T-cell (primary cell): ENCODE measurements around the gene PPEF1. TPM values are rescaled to one million over a fixed set of nuclear protein-coding genes. Genes with fewer than 3 reads are reported as not detected.

Source experiments
- ATAC-seq, 4 experiments: fragments of 200-7000 bp in 3 of 4; fragments of 150-1000 bp in 1 of 4; cut with Tn5 transposase; replicated peaks in 1 of 4; 1 replicate in 3 of 4; 2 replicates in 1 of 4; pipeline ENCODE4 v1.10.0; 2021; ENCODE audit warnings: moderate library complexity in 3 of 4, mild to moderate bottlenecking in 2 of 4, moderate number of reproducible peaks in 1 of 4
- CTCF ChIA-PET, 2 donors: fragments of 300-600 bp; sonication (Branson Sonifier 250); formaldehyde crosslinking; loops; one replicate each; lab custom pipeline; 2022; ENCODE audit warnings: antibody characterized with exemption in 2 of 2; lab: Charles Lee
- POLR2A ChIA-PET, 2 donors: fragments of 300-600 bp; sonication (Branson Sonifier 250); formaldehyde crosslinking; loops; one replicate each; lab custom pipeline; 2022; ENCODE audit warnings: antibody characterized with exemption in 2 of 2; lab: Charles Lee
- DNase-seq, 35 experiments: peaks; one replicate each; pipeline versions ENCODE4 v3.0.0 to v3.0.0-alpha.2; 2013 to 2023
- H3K27ac ChIP-seq: one replicate; pipeline ENCODE4 v1.5.1; 2013; ENCODE audit warnings: low read length
- H3K27me3 ChIP-seq, 2 experiments: replicated peaks in 1 of 2; 1 replicate in 1 of 2; 2 replicates in 1 of 2; pipeline versions ENCODE4 v1.6.1 to v1.7.0; 2013; ENCODE audit warnings: low read length in 1 of 2, mixed read lengths in 1 of 2; ENCODE audit not compliant: control insufficient read depth in 2 of 2, insufficient read depth in 2 of 2; ENCODE audit errors: extremely low read depth in 1 of 2
- H3K36me3 ChIP-seq, 2 donors: 1 replicate in 1 of 2; 2 replicates in 1 of 2; pipeline versions ENCODE4 v1.6.1 to v1.7.0; 2013; ENCODE audit warnings: low read length in 1 of 2; ENCODE audit not compliant: control insufficient read depth in 2 of 2, insufficient read depth in 1 of 2; ENCODE audit errors: extremely low read depth in 1 of 2
- H3K4me1 ChIP-seq, 2 experiments: 1 replicate in 1 of 2; 2 replicates in 1 of 2; pipeline versions ENCODE4 v1.6.1 to v1.7.0; 2013; ENCODE audit warnings: low read length in 2 of 2, mixed read lengths in 1 of 2; ENCODE audit not compliant: insufficient read depth in 2 of 2, control insufficient read depth in 1 of 2; ENCODE audit errors: extremely low read depth in 1 of 2
- H3K4me3 ChIP-seq, 2 donors: 1 replicate in 1 of 2; 2 replicates in 1 of 2; pipeline versions ENCODE4 v1.5.1 to v1.7.0; 2013; ENCODE audit warnings: mild to moderate bottlenecking in 2 of 2, low read length in 1 of 2, moderate library complexity in 1 of 2; ENCODE audit not compliant: control insufficient read depth in 1 of 2; ENCODE audit errors: extremely low read depth in 1 of 2
- H3K9me3 ChIP-seq: 2 replicates; pipeline ENCODE4 v1.7.0; 2013
- H3K27ac Mint-ChIP-seq, 2 donors: one replicate each; pipeline ENCODE4 v1.8.0; 2020 to 2021; ENCODE audit warnings: mild to moderate bottlenecking in 2 of 2, mixed read lengths in 2 of 2
- H3K27me3 Mint-ChIP-seq, 2 donors: one replicate each; pipeline ENCODE4 v1.8.0; 2021 to 2022; ENCODE audit warnings: mixed read lengths in 2 of 2
- H3K36me3 Mint-ChIP-seq: one replicate; pipeline ENCODE4 v1.8.0; 2021; ENCODE audit warnings: mixed read lengths
- H3K4me1 Mint-ChIP-seq, 3 donors: one replicate each; pipeline ENCODE4 v1.8.0; 2020 to 2022; ENCODE audit warnings: mixed read lengths in 3 of 3, mild to moderate bottlenecking in 1 of 3
- H3K4me3 Mint-ChIP-seq, 3 donors: one replicate each; pipeline ENCODE4 v1.8.0; 2020 to 2022; ENCODE audit warnings: mild to moderate bottlenecking in 3 of 3, mixed read lengths in 3 of 3, moderate library complexity in 3 of 3
- H3K9me3 Mint-ChIP-seq, 3 donors: one replicate each; pipeline ENCODE4 v1.8.0; 2020 to 2022; ENCODE audit warnings: mixed read lengths in 3 of 3
- WGBS: methylation state at CpG from one replicate; pipeline ENCODE4 v1.1.5; 2013; ENCODE audit warnings: missing lambda C conversion rate; ENCODE audit not compliant: insufficient coverage; 5-methylcytosine and 5-hydroxymethylcytosine counted together
- total RNA-seq, 35 experiments: library from RNA in 6 of 35; stranded (reverse) in 6 of 35; fragments of 120-200 nt in 1 of 35; gene quantifications; one replicate each; pipeline versions ENCODE4 v1.2.1 to v1.2.4 and lab custom pipeline; 2013 to 2026

The PPEF1 gene
- total RNA-seq, 5 donors from 2014 or later (not counting 1 experiment from before 2014, with no cell fraction given): 0.09 to 0.55 (median 0.27) TPM; not detected in 1

DNA sequence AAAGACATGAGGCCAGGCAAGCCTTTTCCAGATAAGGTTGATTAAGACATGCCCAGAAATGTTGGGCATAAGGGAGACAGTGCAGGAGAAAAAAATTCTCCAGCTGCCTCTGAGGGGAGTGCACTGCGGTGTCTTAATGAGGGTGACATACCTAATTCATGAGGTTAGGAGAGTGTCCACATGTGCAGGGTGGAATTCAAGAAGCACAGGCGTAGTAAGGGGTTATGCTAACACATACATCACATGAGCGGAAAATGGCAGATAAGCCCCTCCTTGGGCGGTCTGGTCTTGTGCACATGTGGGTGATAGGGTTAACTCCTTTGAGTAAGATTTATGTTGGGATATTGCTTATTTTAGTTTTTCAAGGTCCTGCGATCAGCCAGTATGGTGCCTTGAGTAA lies 154.1 kb downstream of the PPEF1 start:
- no peaks in the 10 kb centered on the region for H3K36me3 ChIP-seq
- POLR2A ChIA-PET: no interaction called here
- no peaks in the 10 kb centered on the region for H3K27me3 Mint-ChIP-seq
- H3K27me3 ChIP-seq: no peaks in the 10 kb centered on the region
- H3K4me3 Mint-ChIP-seq: no peak overlapping the region
- no peaks in the 10 kb centered on the region for H3K9me3 ChIP-seq
- H3K36me3 Mint-ChIP-seq: no peaks in the 10 kb centered on the region
- CTCF ChIA-PET: no interaction called here
- ATAC-seq: no peak
- no CpG with 5 or more reads among the region's 5 CpGs for WGBS
- H3K4me1 Mint-ChIP-seq: peaks cover 2 to 8% (median 5%) of the 10 kb centered on the region in 3 donors
- H3K4me1 ChIP-seq: peaks cover 0 to 2% of the 10 kb centered on the region in 2 experiments
- no peak overlapping the region for H3K27ac Mint-ChIP-seq
- no peak for DNase-seq
- H3K27ac ChIP-seq: no peak overlapping the region
- no peak overlapping the region for H3K4me3 ChIP-seq
- peaks cover 0 to 10% (median 6%) of the 10 kb centered on the region in 3 donors for H3K9me3 Mint-ChIP-seq

DNA sequence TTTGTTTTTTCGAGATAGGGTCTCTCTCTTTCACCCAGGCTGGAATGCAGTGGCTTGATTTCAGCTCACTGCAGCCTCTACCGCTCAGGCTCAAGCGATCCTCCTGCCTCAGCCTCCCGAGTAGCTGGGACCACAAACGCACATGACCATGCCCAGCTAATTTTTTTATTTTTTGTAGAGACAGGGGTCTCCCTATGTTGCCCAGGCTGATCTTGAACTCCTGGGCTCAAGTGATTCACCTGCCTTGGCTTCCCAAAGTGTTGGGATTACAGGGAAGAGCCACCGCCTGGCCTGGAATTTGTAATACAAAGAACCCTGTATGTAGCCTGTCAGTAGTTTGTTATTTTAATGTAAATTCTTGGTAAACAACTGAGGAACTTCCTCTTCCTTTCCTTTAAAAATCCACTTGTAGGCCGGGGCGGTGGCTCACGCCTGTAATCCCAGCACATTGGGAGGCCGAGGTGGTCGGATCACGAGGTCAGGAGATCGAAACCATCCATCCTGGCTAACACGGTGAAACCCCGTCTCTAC lies 157.0 kb downstream of the PPEF1 start:
- ChIA-PET POLR2A (no interaction called here), CTCF (no interaction called here)
- Histone ChIP-seq H3K9me3 (no peaks in the 10 kb centered on the region), H3K4me1 (no peaks in the 10 kb centered on the region), H3K27ac (no peak overlapping the region), H3K27me3 (no peaks in the 10 kb centered on the region), H3K4me3 (no peak overlapping the region), H3K36me3 (no peaks in the 10 kb centered on the region)
- DNase-seq: no peak
- whole genome bisulfite sequencing: no CpG with 5 or more reads among the region's 15 CpGs
- Mint-ChIP-seq H3K4me3 (no peak overlapping the region), H3K27ac (no peak overlapping the region), H3K4me1 (no peaks in the 10 kb centered on the region), H3K9me3 (no peaks in the 10 kb centered on the region), H3K36me3 (no peaks in the 10 kb centered on the region), H3K27me3 (no peaks in the 10 kb centered on the region)
- no peak for ATAC-seq

- Histone ChIP-seq H3K27me3 (peaks cover 0 to 6% of the 10 kb centered on the region in 2 experiments), H3K36me3 (no peaks in the 10 kb centered on the region), H3K27ac (no peak overlapping the region), H3K4me3 (no peak overlapping the region), H3K4me1 (peaks cover 0 to 4% of the 10 kb centered on the region in 2 experiments), H3K9me3 (no peaks in the 10 kb centered on the region)
- ChIA-PET POLR2A (interaction anchor here in 1 of 2 donors (0.6 kb wide), 1 partner anchor 21 kb away, joined by 3 read pairs; no protein-coding TSS in a partner anchor), CTCF (no interaction called here)
- Mint-ChIP-seq H3K4me3 (no peak overlapping the region), H3K4me1 (no peaks in the 10 kb centered on the region), H3K27me3 (peaks cover 4 to 8% of the 10 kb centered on the region in 2 donors), H3K9me3 (peaks cover 0 to 4% (median 0%) of the 10 kb centered on the region in 3 donors), H3K36me3 (no peaks in the 10 kb centered on the region), H3K27ac (no peak overlapping the region)
- no peak for ATAC-seq
- 80% methylated on average over 1 of the region's 10 CpGs for WGBS
- no peak for DNase-seq
Observed at GRCh38 chrX:18871161-18871890, 163.9 kb downstream of the PPEF1 start.

- Mint-ChIP-seq H3K36me3 (no peaks in the 10 kb centered on the region), H3K9me3 (peaks cover 0 to 4% (median 0%) of the 10 kb centered on the region in 3 donors), H3K27me3 (peaks cover 4 to 8% of the 10 kb centered on the region in 2 donors), H3K4me3 (no peak overlapping the region), H3K27ac (no peak overlapping the region), H3K4me1 (no peaks in the 10 kb centered on the region)
- ATAC-seq (no peak), DNase-seq (no peak)
- Histone ChIP-seq H3K27me3 (peaks cover 0 to 9% of the 10 kb centered on the region in 2 experiments), H3K27ac (no peak overlapping the region), H3K36me3 (no peaks in the 10 kb centered on the region), H3K4me3 (no peak overlapping the region), H3K9me3 (no peaks in the 10 kb centered on the region), H3K4me1 (peaks cover 0 to 4% of the 10 kb centered on the region in 2 experiments)
- WGBS: 100% methylated on average over 2 of the region's 12 CpGs
- CTCF ChIA-PET: no interaction called here
- POLR2A ChIA-PET: no interaction called here
Observed at GRCh38 chrX:18871970-18872369, 164.5 kb downstream of the PPEF1 start.

DNA sequence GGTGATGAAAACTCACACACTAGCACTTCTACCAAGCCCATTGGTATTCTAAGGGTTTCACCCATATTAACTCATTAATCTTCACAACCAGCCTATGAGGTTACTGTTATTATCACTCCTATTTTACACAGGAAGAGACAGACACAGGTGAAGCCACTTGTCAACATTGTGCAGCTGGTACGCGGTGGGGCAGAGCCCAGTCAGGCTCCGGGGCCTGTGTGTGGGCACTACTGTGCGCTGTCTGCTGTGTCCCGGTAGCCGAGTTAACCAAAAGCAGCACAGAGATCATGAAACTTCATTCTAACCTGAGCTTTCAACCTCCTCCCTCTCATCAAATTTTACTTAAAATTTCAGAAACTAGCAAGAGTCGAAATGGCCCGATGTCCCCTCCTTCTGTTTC lies 165.2 kb downstream of the PPEF1 start:
- Histone ChIP-seq H3K9me3 (no peaks in the 10 kb centered on the region), H3K36me3 (no peaks in the 10 kb centered on the region), H3K4me3 (no peak overlapping the region), H3K27me3 (peaks cover 0 to 12% of the 10 kb centered on the region in 2 experiments), H3K4me1 (peaks cover 0 to 4% of the 10 kb centered on the region in 2 experiments), H3K27ac (no peak overlapping the region)
- no peak for DNase-seq
- POLR2A ChIA-PET: no interaction called here
- H3K27ac Mint-ChIP-seq: no peak overlapping the region
- CTCF ChIA-PET: interaction anchor here in 1 of 2 donors (0.6 kb wide), 1 partner anchor 434 kb away, joined by 5 read pairs; no protein-coding TSS in a partner anchor
- no peaks in the 10 kb centered on the region for H3K4me1 Mint-ChIP-seq
- ATAC-seq: no peak
- WGBS: no CpG with 5 or more reads among the region's 8 CpGs
- peaks cover 4 to 8% of the 10 kb centered on the region in 2 donors for H3K27me3 Mint-ChIP-seq
- H3K36me3 Mint-ChIP-seq: no peaks in the 10 kb centered on the region
- H3K4me3 Mint-ChIP-seq: no peak overlapping the region
- peaks cover 0 to 4% (median 0%) of the 10 kb centered on the region in 3 donors for H3K9me3 Mint-ChIP-seq

GRCh38 chrX:18873189-18873791 lies 165.8 kb downstream of the PPEF1 start:
- Histone ChIP-seq H3K27ac (no peak overlapping the region), H3K27me3 (peaks cover 0 to 12% of the 10 kb centered on the region in 2 experiments), H3K9me3 (no peaks in the 10 kb centered on the region), H3K4me1 (peaks cover 0 to 4% of the 10 kb centered on the region in 2 experiments), H3K4me3 (no peak overlapping the region), H3K36me3 (no peaks in the 10 kb centered on the region)
- ChIA-PET POLR2A (no interaction called here), CTCF (interaction anchor here in 1 of 2 donors (0.6 kb wide), 1 partner anchor 434 kb away, joined by 5 read pairs; no protein-coding TSS in a partner anchor)
- H3K27ac Mint-ChIP-seq: no peak overlapping the region
- DNase-seq: no peak
- 53% methylated on average over 10 of the region's 27 CpGs for WGBS
- no peak overlapping the region for H3K4me3 Mint-ChIP-seq
- peaks cover 4 to 9% of the 10 kb centered on the region in 2 donors for H3K27me3 Mint-ChIP-seq
- ATAC-seq: no peak
- H3K36me3 Mint-ChIP-seq: no peaks in the 10 kb centered on the region
- no peaks in the 10 kb centered on the region for H3K4me1 Mint-ChIP-seq
- H3K9me3 Mint-ChIP-seq: peaks cover 0 to 4% (median 0%) of the 10 kb centered on the region in 3 donors
